IMR-90 (cell line): ENCODE results near the gene FZD4. TPM values are rescaled to one million over a fixed set of nuclear protein-coding genes. Genes with fewer than 3 reads are reported as not detected.

Experiments
- ATAC-seq: fragments of 200-7000 bp; cut with Tn5 transposase; 2 replicates; pipeline ENCODE4 v1.9.1; 2020; ENCODE audit warnings: low read depth, mild to moderate bottlenecking, moderate library complexity
- BruUV-seq: library from RNA; stranded (reverse); fragments of 400-500 nt; replicated peaks from 2 replicates; lab custom pipeline; 2021; lab: Mats Ljungman, UMichigan
- CTCF ChIA-PET: fragments of 300-600 bp; formaldehyde crosslinking; extraction: SDS; loops from one replicate; lab custom pipeline; 2021; ENCODE audit warnings: antibody characterized with exemption; lab: Yijun Ruan, JAX
- POLR2A ChIA-PET: fragments of 300-600 bp; sonication (Branson Sonifier 250); formaldehyde crosslinking; loops from one replicate; lab custom pipeline; 2022; ENCODE audit warnings: antibody characterized with exemption; ENCODE audit not compliant: unreplicated experiment; lab: Charles Lee
- DNase-seq: peaks from one replicate; pipeline ENCODE4 v3.0.0; 2013
- H2AFZ ChIP-seq: replicated peaks from 2 replicates; pipeline ENCODE3; 2013; ENCODE audit warnings: low read length, mild to moderate bottlenecking; ENCODE audit not compliant: poor library complexity
- H2AK5ac ChIP-seq: 2 replicates; pipeline ENCODE4 v1.6.1; 2013; ENCODE audit warnings: low read depth, low read length, inconsistent platforms
- H2AK9ac ChIP-seq: replicated peaks from 2 replicates; pipeline ENCODE3; 2013; ENCODE audit warnings: mild to moderate bottlenecking, low read depth, low read length, moderate library complexity; ENCODE audit not compliant: poor library complexity
- H2BK120ac ChIP-seq: 2 replicates; pipeline ENCODE4 v1.6.1; 2013; ENCODE audit warnings: low read depth, low read length, inconsistent platforms
- H2BK15ac ChIP-seq: 3 replicates; pipeline ENCODE4 v1.6.1; 2013; ENCODE audit warnings: low read depth, low read length, inconsistent platforms
- H2BK20ac ChIP-seq: 2 replicates; pipeline ENCODE4 v1.6.1; 2013; ENCODE audit warnings: low read depth, mild to moderate bottlenecking, inconsistent platforms, low read length, moderate library complexity
- H2BK5ac ChIP-seq: 2 replicates; pipeline ENCODE4 v1.6.1; 2013; ENCODE audit warnings: mild to moderate bottlenecking, low read depth, low read length, inconsistent platforms; ENCODE audit not compliant: poor library complexity, severe bottlenecking
- H3K14ac ChIP-seq: replicated peaks from 2 replicates; pipeline ENCODE4 v1.6.1; 2013; ENCODE audit warnings: low read depth, low read length, inconsistent platforms
- H3K18ac ChIP-seq: 2 replicates; pipeline ENCODE4 v1.6.1; 2013; ENCODE audit warnings: low read depth, low read length, control low read depth
- H3K23ac ChIP-seq: 2 replicates; pipeline ENCODE4 v1.6.1; 2013; ENCODE audit warnings: low read depth, low read length, inconsistent platforms
- H3K27ac ChIP-seq: 2 replicates; pipeline ENCODE4 v1.5.1; 2013; ENCODE audit warnings: mild to moderate bottlenecking, control low read depth, low read length; ENCODE audit not compliant: insufficient read depth
- H3K27me3 ChIP-seq: 2 replicates; pipeline ENCODE4 v1.6.1; 2013; ENCODE audit warnings: low read length; ENCODE audit not compliant: control insufficient read depth, insufficient read depth
- H3K36me3 ChIP-seq: 2 replicates; pipeline ENCODE4 v1.6.1; 2013; ENCODE audit warnings: low read length, mixed read lengths; ENCODE audit not compliant: control insufficient read depth, insufficient read depth
- H3K4ac ChIP-seq: 2 replicates; pipeline ENCODE4 v1.6.1; 2013; ENCODE audit warnings: low read depth, low read length, inconsistent platforms
- H3K4me1 ChIP-seq: 2 replicates; pipeline ENCODE4 v1.6.1; 2013; ENCODE audit warnings: low read length, mixed read lengths; ENCODE audit not compliant: control insufficient read depth, insufficient read depth
- H3K4me2 ChIP-seq: 2 replicates; pipeline ENCODE4 v1.6.1; 2013; ENCODE audit warnings: low read depth, mild to moderate bottlenecking, control low read depth, low read length, moderate library complexity
- H3K4me3 ChIP-seq: 2 replicates; pipeline ENCODE4 v1.5.1; 2013; ENCODE audit warnings: low read depth, mild to moderate bottlenecking, control low read depth, low read length, moderate library complexity; ENCODE audit not compliant: insufficient read depth
- H3K56ac ChIP-seq: 2 replicates; pipeline ENCODE4 v1.6.1; 2013; ENCODE audit warnings: low read length, inconsistent platforms; ENCODE audit not compliant: insufficient read depth; ENCODE audit errors: extremely low read depth
- H3K79me1 ChIP-seq, 2 experiments: 2 replicates each; pipeline ENCODE4 v1.6.1; 2013; ENCODE audit warnings: low read length in 2 of 2, inconsistent platforms in 1 of 2, low read depth in 1 of 2
- H3K9ac ChIP-seq: 2 replicates; pipeline ENCODE4 v1.6.1; 2013; ENCODE audit warnings: low read depth, low read length, control low read depth
- H3K9me1 ChIP-seq: 2 replicates; pipeline ENCODE4 v1.6.1; 2013; ENCODE audit warnings: low read length, inconsistent platforms; ENCODE audit not compliant: insufficient read depth
- H3K9me3 ChIP-seq: 2 replicates; pipeline ENCODE4 v1.6.1; 2013; ENCODE audit warnings: low read length; ENCODE audit not compliant: control insufficient read depth, insufficient read depth
- H4K20me1 ChIP-seq: 2 replicates; pipeline ENCODE4 v1.6.1; 2013; ENCODE audit warnings: low read length, inconsistent platforms; ENCODE audit not compliant: insufficient read depth
- H4K5ac ChIP-seq: 2 replicates; pipeline ENCODE4 v1.6.1; 2013; ENCODE audit warnings: mild to moderate bottlenecking, low read depth, low read length, control low read depth
- H4K8ac ChIP-seq, 2 experiments: 2 replicates each; pipeline ENCODE4 v1.6.1; 2013; ENCODE audit warnings: low read depth in 2 of 2, low read length in 2 of 2, control low read depth in 1 of 2, inconsistent platforms in 1 of 2
- H4K91ac ChIP-seq: 2 replicates; pipeline ENCODE4 v1.6.1; 2013; ENCODE audit warnings: low read depth, low read length, inconsistent platforms; ENCODE audit not compliant: insufficient read depth
- BHLHE40 ChIP-seq: fragments of 150-350 bp; IDR thresholded peaks from 2 replicates; pipeline ENCODE4 v1.6.1; 2016; ENCODE audit warnings: mild to moderate bottlenecking, low read depth, low read length
- CEBPB ChIP-seq: IDR thresholded peaks from 2 replicates; pipeline ENCODE4 v1.6.1; 2012; ENCODE audit warnings: low read depth, low read length, improper control_type of control experiment
- CHD1 ChIP-seq: IDR thresholded peaks from 2 replicates; pipeline ENCODE4 v1.6.1; 2012; ENCODE audit warnings: low read depth, low read length, improper control_type of control experiment
- CTCF ChIP-seq: conservative IDR thresholded peaks from 2 replicates; pipeline ENCODE4 v1.5.1; 2012; ENCODE audit warnings: mild to moderate bottlenecking, low read depth, low read length, improper control_type of control experiment
- ELK1 ChIP-seq: fragments of 150-350 bp; IDR thresholded peaks from 2 replicates; pipeline ENCODE4 v1.6.1; 2016; ENCODE audit warnings: low read depth, mild to moderate bottlenecking, low read length, moderate library complexity, borderline replicate concordance
- FOS ChIP-seq: fragments of 150-350 bp; IDR thresholded peaks from 2 replicates; pipeline ENCODE4 v1.6.1; 2016; ENCODE audit warnings: low read depth, low read length
- MAFK ChIP-seq: IDR thresholded peaks from 2 replicates; pipeline ENCODE4 v1.6.1; 2012; ENCODE audit warnings: low read depth, low read length, improper control_type of control experiment
- MAZ ChIP-seq: IDR thresholded peaks from 2 replicates; pipeline ENCODE4 v1.6.1; 2012; ENCODE audit warnings: low read depth, mild to moderate bottlenecking, low read length, improper control_type of control experiment, moderate library complexity, borderline replicate concordance
- MXI1 ChIP-seq: IDR thresholded peaks from 2 replicates; pipeline ENCODE4 v1.6.1; 2012; ENCODE audit warnings: low read depth, mild to moderate bottlenecking, low read length, moderate library complexity, borderline replicate concordance
- NFE2L2 ChIP-seq: fragments of 150-350 bp; IDR thresholded peaks from 2 replicates; pipeline ENCODE4 v1.6.1; 2016; ENCODE audit warnings: low read depth, mild to moderate bottlenecking, low read length
- RCOR1 ChIP-seq: IDR thresholded peaks from 2 replicates; pipeline ENCODE4 v1.6.1; 2012; ENCODE audit warnings: mild to moderate bottlenecking, low read length, improper control_type of control experiment; ENCODE audit not compliant: insufficient replicate concordance
- RFX5 ChIP-seq: IDR thresholded peaks from 2 replicates; pipeline ENCODE4 v1.8.0; 2012; ENCODE audit warnings: low read depth, mild to moderate bottlenecking, low read length, moderate library complexity
- SMC3 ChIP-seq: fragments of 150-350 bp; IDR thresholded peaks from 2 replicates; pipeline ENCODE4 v1.6.1; 2016; ENCODE audit warnings: low read depth, mild to moderate bottlenecking, antibody characterized with exemption, low read length, moderate library complexity
- WGBS, 2 experiments: methylation state at CpG; one replicate each; pipeline versions ENCODE4 v1.1.5 to v1.1.7; 2013; ENCODE audit warnings: missing lambda C conversion rate in 2 of 2; ENCODE audit not compliant: insufficient read length in 1 of 2; ENCODE audit errors: extremely low coverage in 2 of 2; 5-methylcytosine and 5-hydroxymethylcytosine counted together
- dilution Hi-C: fragments of 300-500 bp; cut with HindIII; formaldehyde crosslinking; loops from one replicate; pipeline ENCODE4 v1.14.3; 2018; ENCODE audit warnings: low sequenced_read_pairs; ENCODE audit not compliant: unreplicated experiment
- in situ Hi-C: fragments of 300-500 bp; cut with MboI; formaldehyde crosslinking; loops from 3 replicates; pipeline ENCODE4 v1.14.3; 2019; ENCODE audit warnings: low sequenced_read_pairs, inconsistent platforms, mixed read lengths
- intact Hi-C: fragments of 100-400 bp; cut with micrococcal nuclease; formaldehyde crosslinking; loops from 2 replicates; pipeline ENCODE4 v1.10.0; 2022
- polyA plus RNA-seq, 3 experiments: library from polyadenylated mRNA; depleted of rRNA; stranded (reverse); fragments of >200 nt; gene quantifications; 2 replicates each; pipeline ENCODE4 v1.2.3, GENCODE V29; 2012; ENCODE audit warnings: low replicate concordance in 1 of 3
- total RNA-seq: library from RNA; depleted of rRNA; stranded (reverse); fragments of >200 nt; gene quantifications from 2 replicates; pipeline ENCODE4 v1.2.3, GENCODE V29; 2012

Gene FZD4
- total and polyA plus RNA-seq, 2 of the 4 experiments (the other 2 are of a cell fraction) = 3.7 to 7.7 TPM

GRCh38 chr11:86990031-86990430 is 34.8 kb upstream of the FZD4 start:
- H3K23ac ChIP-seq = no peak overlapping the region
- no peak overlapping the region for H2AFZ ChIP-seq
- ChIA-PET POLR2A (no interaction called here), CTCF (no interaction called here)
- no TSS peak for BruUV-seq
- dilution Hi-C loops = no loop called here
- no peak overlapping the region for H3K18ac ChIP-seq
- no peak overlapping the region for H2BK20ac ChIP-seq
- no peak overlapping the region for H3K9ac ChIP-seq
- no peaks in the 10 kb centered on the region; the same call in 1 of the 2 replicates for H3K27me3 ChIP-seq
- intact Hi-C loops = no loop called here
- DNase-seq = peak; percentile 21
- H3K27ac ChIP-seq = no peak overlapping the region
- H2BK15ac ChIP-seq = no peak overlapping the region
- H2BK5ac ChIP-seq = no peak overlapping the region
- H3K79me1 ChIP-seq = no peaks in the 10 kb centered on the region
- TF ChIP-seq NFE2L2 = no peak
- no peak for TF ChIP-seq RFX5
- no peak for TF ChIP-seq MAFK
- no peak for TF ChIP-seq CTCF
- no peak for TF ChIP-seq FOS
- no peak for TF ChIP-seq CHD1
- TF ChIP-seq CEBPB = no peak
- no peak for TF ChIP-seq SMC3
- TF ChIP-seq RCOR1 = no peak
- TF ChIP-seq ELK1 = no peak
- no peak for TF ChIP-seq BHLHE40
- TF ChIP-seq MAZ = no peak
- no peak for TF ChIP-seq MXI1
- no peaks in the 10 kb centered on the region for H3K9me3 ChIP-seq
- H4K8ac ChIP-seq = no peak overlapping the region
- ATAC-seq = peak; percentile 56
- H2AK9ac ChIP-seq = no peak overlapping the region
- no CpG with 5 or more reads among the region's 1 CpG for WGBS, 2 experiments
- no peaks in the 10 kb centered on the region for H3K36me3 ChIP-seq
- in situ Hi-C loops = no loop called here
- no peak overlapping the region for H3K4ac ChIP-seq
- no peak overlapping the region for H2BK120ac ChIP-seq
- no peaks in the 10 kb centered on the region for H4K20me1 ChIP-seq
- no peak overlapping the region for H4K5ac ChIP-seq
- H3K56ac ChIP-seq = no peak overlapping the region
- H2AK5ac ChIP-seq = no peak overlapping the region
- H3K4me2 ChIP-seq = no peak overlapping the region
- H3K14ac ChIP-seq = no peak overlapping the region
- H3K4me1 ChIP-seq = peaks cover 6% of the 10 kb centered on the region
- H3K4me3 ChIP-seq = no peak overlapping the region
- no peak overlapping the region for H4K91ac ChIP-seq
- no peaks in the 10 kb centered on the region for H3K9me1 ChIP-seq
